Prostate gland (tissue), 2 donors: ENCODE results near the gene BIRC7. TPM values are rescaled to one million over a fixed set of nuclear protein-coding genes. Genes with fewer than 3 reads are reported as not detected.

Experiments used
- DNase-seq: peaks from one replicate; pipeline ENCODE4 v3.0.0-alpha.2; 2019; ENCODE audit warnings: low spot score
- H3K27ac ChIP-seq, 2 donors: fragments of 200-600 bp; sonication (generic); 2 replicates each; pipeline ENCODE4 v1.5.1; 2017 to 2019
- H3K27me3 ChIP-seq: fragments of 200-600 bp; sonication (generic); replicated peaks from 2 replicates; pipeline ENCODE4 v1.5.1; 2019; ENCODE audit not compliant: insufficient read depth
- H3K36me3 ChIP-seq, 2 donors: fragments of 200-600 bp; sonication (generic); 1 replicate in 1 of 2; 2 replicates in 1 of 2; pipeline versions ENCODE4 v1.5.1 to v1.8.1; 2017 to 2019
- H3K4me1 ChIP-seq: fragments of 200-600 bp; sonication (generic); replicated peaks from 2 replicates; pipeline ENCODE4 v1.5.1; 2019
- H3K4me3 ChIP-seq, 2 donors: fragments of 200-600 bp; sonication (generic); 2 replicates each; pipeline ENCODE4 v1.5.1; 2017 to 2019
- H3K9me3 ChIP-seq: fragments of 200-600 bp; sonication (generic); 2 replicates; pipeline ENCODE4 v1.5.1; 2017
- POLR2A ChIP-seq: fragments of 450-650 bp; IDR thresholded peaks from one replicate; pipeline ENCODE4 v1.6.1; 2016; ENCODE audit warnings: antibody characterized with exemption, mild to moderate bottlenecking
- POLR2AphosphoS5 ChIP-seq: sonication (generic); formaldehyde crosslinking; IDR thresholded peaks from one replicate; pipeline ENCODE4 v1.6.1; 2017; ENCODE audit warnings: antibody characterized with exemption
- WGBS: methylation state at CpG from one replicate; pipeline ENCODE4 v1.1.5; 2018; 5-methylcytosine and 5-hydroxymethylcytosine counted together
- intact Hi-C: fragments of 100-400 bp; cut with DNase I; formaldehyde crosslinking; loops from one replicate; pipeline ENCODE4 v1.14.2; 2022
- total RNA-seq, 2 donors: library from RNA; depleted of rRNA; stranded (reverse); fragments of >200 nt; gene quantifications; one replicate each; pipeline ENCODE4 v1.1.0, GENCODE V29; 2016
- TF ChIP-seq, protein P1 (sequence below), 4 experiments: fragments of 200-600 bp in 2 of 4; fragments of 450-650 bp in 2 of 4; sonication (generic) in 2 of 4; IDR thresholded peaks; 1 replicate in 3 of 4; 2 replicates in 1 of 4; pipeline ENCODE4 v1.5.1; 2016 to 2019; ENCODE audit warnings: antibody characterized with exemption in 4 of 4, mild to moderate bottlenecking in 2 of 4, moderate library complexity in 2 of 4

Gene BIRC7
- total RNA-seq, 2 donors from 2014 or later: not detected

GRCh38 chr20:63234693-63235398 lies 859 bp upstream of the BIRC7 start:
- Histone ChIP-seq H3K36me3 (no peaks in the 10 kb centered on the region), H3K4me3 (no peak overlapping the region), H3K27me3 (peaks cover 2% of the 10 kb centered on the region), H3K9me3 (no peaks in the 10 kb centered on the region), H3K4me1 (no peaks in the 10 kb centered on the region), H3K27ac (no peak overlapping the region)
- DNase-seq: no peak
- 9% methylated on average over 20 of the region's 20 CpGs for WGBS
- no peak for TF ChIP-seq POLR2A
- TF ChIP-seq, protein P1, sequence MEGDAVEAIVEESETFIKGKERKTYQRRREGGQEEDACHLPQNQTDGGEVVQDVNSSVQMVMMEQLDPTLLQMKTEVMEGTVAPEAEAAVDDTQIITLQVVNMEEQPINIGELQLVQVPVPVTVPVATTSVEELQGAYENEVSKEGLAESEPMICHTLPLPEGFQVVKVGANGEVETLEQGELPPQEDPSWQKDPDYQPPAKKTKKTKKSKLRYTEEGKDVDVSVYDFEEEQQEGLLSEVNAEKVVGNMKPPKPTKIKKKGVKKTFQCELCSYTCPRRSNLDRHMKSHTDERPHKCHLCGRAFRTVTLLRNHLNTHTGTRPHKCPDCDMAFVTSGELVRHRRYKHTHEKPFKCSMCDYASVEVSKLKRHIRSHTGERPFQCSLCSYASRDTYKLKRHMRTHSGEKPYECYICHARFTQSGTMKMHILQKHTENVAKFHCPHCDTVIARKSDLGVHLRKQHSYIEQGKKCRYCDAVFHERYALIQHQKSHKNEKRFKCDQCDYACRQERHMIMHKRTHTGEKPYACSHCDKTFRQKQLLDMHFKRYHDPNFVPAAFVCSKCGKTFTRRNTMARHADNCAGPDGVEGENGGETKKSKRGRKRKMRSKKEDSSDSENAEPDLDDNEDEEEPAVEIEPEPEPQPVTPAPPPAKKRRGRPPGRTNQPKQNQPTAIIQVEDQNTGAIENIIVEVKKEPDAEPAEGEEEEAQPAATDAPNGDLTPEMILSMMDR (IDR thresholded peaks at IDR 0.05): peak in 2 of 4 experiments; percentile 46 to 62
- intact Hi-C loops: no loop called here

DNA sequence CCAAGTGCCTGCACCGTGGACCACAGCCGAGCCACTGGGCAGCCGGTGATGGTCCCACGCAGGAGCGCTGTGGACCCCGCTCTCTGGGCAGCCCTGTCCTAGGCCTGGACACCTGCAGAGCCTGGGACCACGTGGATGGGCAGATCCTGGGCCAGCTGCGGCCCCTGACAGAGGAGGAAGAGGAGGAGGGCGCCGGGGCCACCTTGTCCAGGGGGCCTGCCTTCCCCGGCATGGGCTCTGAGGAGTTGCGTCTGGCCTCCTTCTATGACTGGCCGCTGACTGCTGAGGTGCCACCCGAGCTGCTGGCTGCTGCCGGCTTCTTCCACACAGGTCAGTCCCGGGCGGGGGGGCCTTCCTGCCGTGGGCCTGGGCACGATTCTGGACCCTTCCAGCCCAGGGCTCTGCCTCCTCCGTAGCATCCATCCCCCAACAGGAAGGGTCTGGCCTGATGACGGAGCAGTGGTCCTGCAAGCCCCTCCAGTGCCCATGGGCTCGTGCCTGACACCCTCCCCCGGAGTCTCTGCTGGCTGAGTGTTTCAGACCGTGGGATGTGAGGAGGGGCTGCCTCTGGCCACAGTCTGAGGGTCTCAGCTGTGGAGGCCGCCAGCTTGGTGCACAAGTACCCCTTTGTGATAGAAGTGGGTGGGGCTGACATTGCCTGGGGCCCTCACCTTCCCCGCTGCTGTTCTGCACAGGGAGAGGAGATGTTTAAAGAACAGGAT lies 572 bp downstream of the BIRC7 start:
- H3K4me1 ChIP-seq: no peaks in the 10 kb centered on the region
- no peak overlapping the region for H3K4me3 ChIP-seq
- no peak overlapping the region for H3K27ac ChIP-seq
- peaks cover 2% of the 10 kb centered on the region for H3K27me3 ChIP-seq
- no peak for DNase-seq
- no peaks in the 10 kb centered on the region for H3K9me3 ChIP-seq
- intact Hi-C loops: no loop called here
- TF ChIP-seq, protein P1 (IDR thresholded peaks at IDR 0.05): no peak
- TF ChIP-seq POLR2AphosphoS5: no peak
- TF ChIP-seq POLR2A: no peak
- WGBS: 78% methylated on average over 18 of the region's 26 CpGs
- H3K36me3 ChIP-seq: no peaks in the 10 kb centered on the region

GRCh38 chr20:63238031-63238430 lies 2.3 kb downstream of the BIRC7 start:
- intact Hi-C loops: no loop called here
- H3K4me1 ChIP-seq: no peaks in the 10 kb centered on the region
- 77% methylated on average over 7 of the region's 10 CpGs for WGBS
- no peak overlapping the region for H3K27ac ChIP-seq
- TF ChIP-seq POLR2A (no peak), POLR2AphosphoS5 (no peak)
- TF ChIP-seq, protein P1 (IDR thresholded peaks at IDR 0.05): no peak
- peaks cover 2% of the 10 kb centered on the region for H3K27me3 ChIP-seq
- no peak overlapping the region for H3K4me3 ChIP-seq
- no peaks in the 10 kb centered on the region for H3K9me3 ChIP-seq
- no peak for DNase-seq
- H3K36me3 ChIP-seq: no peaks in the 10 kb centered on the region

GRCh38 chr20:63238514-63239125 lies 2.9 kb downstream of the BIRC7 start:
- Histone ChIP-seq H3K27ac (no peak overlapping the region), H3K36me3 (no peaks in the 10 kb centered on the region), H3K4me3 (no peak overlapping the region), H3K4me1 (no peaks in the 10 kb centered on the region), H3K9me3 (no peaks in the 10 kb centered on the region), H3K27me3 (peaks cover 2% of the 10 kb centered on the region)
- intact Hi-C loops: no loop called here
- 34% methylated on average over 13 of the region's 16 CpGs for WGBS
- TF ChIP-seq POLR2A (no peak), POLR2AphosphoS5 (no peak)
- TF ChIP-seq, protein P1 (IDR thresholded peaks at IDR 0.05): no peak
- DNase-seq: no peak
